GM19023 (cell line): ENCODE data around the gene CD86.
"Not testable (repeated sequence)": the region's sequence is repeated elsewhere in the genome, so short reads cannot be mapped to it uniquely, and the experiment has no call there.

Source experiments
- ATAC-seq: cut with Tn5 transposase; IDR thresholded peaks from one replicate; pipeline ENCODE4 v1.9.1; 2021; ENCODE audit warnings: mild to moderate bottlenecking, moderate library complexity; ENCODE audit not compliant: unreplicated experiment

Gene CD86, protein sequence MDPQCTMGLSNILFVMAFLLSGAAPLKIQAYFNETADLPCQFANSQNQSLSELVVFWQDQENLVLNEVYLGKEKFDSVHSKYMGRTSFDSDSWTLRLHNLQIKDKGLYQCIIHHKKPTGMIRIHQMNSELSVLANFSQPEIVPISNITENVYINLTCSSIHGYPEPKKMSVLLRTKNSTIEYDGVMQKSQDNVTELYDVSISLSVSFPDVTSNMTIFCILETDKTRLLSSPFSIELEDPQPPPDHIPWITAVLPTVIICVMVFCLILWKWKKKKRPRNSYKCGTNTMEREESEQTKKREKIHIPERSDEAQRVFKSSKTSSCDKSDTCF

DNA sequence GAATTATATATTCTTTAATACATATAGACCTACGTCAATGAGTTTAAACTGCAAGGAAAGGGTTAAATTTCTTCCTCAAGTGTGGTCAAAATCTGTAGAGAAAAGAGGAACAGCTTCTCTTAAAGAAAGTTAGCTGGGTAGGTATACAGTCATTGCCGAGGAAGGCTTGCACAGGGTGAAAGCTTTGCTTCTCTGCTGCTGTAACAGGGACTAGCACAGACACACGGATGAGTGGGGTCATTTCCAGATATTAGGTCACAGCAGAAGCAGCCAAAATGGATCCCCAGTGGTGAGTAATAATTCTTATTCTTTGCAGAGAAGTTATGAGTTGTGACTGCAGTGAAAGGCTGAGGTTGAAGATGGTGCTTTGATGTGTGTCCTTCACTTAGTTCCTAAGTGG lies at the start of gene CD86:
TSS of gene CD86 (plus strand) at position 148 of the 400 bp plus-strand sequence. CDS start at position 276, 128 bp downstream.
- peak; percentile 89 for ATAC-seq

DNA sequence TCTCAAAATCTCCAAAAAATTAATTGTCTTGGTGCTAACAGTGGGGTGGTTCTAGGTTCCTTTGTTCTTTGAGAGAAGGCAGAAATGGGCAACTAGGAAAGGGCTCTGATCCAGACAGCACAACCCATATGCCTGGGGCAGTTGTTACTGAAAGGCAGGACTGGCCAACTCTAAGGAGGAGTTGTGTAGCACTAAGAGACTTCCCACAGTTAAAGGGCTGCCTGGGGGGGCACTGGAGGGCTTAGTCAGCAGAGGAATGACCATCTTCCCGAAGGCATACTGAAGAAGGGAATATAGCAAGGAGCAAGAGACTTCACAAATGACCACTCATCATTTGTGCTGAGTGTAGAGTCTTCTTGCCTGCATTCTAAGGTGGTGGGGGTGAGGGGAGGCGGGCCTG lies 48.9 kb upstream of the CD86 start:
- no peak for ATAC-seq

DNA sequence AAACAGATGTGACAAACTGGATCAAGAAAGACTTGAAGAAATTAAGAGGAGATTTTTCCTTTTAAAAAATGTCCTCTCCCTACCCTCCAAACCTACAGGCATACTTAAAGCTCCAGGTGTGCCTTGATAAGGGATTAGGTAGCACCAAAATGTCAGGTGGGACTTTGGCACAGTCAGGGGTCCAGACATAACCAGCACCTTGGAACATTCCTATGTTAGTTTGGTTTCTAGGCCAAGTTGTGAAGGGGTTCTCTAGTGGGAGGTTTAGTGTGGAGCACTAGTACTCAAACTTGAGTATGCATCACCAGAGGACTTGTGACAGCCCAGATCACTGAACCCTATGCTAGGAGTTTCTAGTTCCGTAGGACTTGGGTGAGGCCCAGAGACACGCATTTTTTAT lies 47.0 kb upstream of the CD86 start:
- ATAC-seq: no peak

DNA sequence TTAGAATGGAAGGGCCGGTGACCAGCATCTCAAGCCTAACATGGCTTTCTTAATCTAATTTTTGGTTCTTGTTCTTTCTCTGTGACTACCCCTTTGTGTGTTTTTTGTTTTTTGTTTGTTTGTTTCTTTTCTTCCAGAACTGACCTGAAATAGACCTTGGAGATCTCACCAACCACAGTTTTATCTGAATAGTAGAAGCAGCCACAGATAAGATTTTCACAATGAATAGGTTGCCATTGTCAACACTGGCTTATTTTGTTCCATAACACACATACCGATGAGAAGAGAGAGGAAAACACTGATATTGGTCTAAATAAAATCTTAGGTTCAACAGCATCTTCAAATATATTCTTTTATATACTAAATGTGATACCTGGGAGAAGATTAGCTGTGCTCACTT lies 44.7 kb upstream of the CD86 start:
- ATAC-seq: no peak

DNA sequence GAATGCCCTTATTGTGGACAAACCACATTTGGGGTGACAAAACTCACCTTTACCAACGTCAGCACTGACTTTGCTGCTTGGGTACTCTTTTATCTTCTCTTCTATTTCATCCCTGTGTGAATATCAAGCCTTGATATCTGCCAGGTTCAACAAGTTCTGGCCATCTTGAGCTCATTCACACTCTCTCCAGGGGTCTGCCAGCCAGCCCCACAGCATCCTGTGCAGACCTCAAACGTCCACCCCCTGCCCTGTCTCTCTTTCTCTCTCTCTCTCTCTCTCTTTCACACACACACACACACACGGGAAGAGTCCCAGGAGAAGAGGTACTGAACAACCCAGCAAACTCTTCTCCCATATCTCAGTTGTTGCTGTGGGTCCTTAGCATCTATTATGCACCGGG lies 43.8 kb upstream of the CD86 start:
- no peak for ATAC-seq

DNA sequence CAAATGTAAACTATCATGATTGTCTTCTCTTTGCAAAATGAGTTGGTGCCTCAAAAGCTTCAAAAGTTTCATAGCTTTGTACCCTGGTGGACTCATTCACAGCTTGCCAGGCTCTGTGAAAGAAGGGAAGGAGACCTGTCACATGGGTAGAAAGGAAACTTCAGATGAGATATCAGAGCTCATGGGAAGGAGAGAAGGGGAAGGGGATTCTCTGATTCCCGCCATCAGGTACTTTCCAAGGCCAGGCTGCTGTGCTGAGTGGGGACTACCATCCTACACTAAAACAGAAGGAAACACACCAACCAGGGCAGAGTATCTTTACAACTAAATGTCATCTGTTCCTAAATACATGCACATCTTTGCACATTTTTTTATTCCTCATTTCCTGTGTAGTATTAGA lies 42.3 kb upstream of the CD86 start:
- ATAC-seq: no peak

DNA sequence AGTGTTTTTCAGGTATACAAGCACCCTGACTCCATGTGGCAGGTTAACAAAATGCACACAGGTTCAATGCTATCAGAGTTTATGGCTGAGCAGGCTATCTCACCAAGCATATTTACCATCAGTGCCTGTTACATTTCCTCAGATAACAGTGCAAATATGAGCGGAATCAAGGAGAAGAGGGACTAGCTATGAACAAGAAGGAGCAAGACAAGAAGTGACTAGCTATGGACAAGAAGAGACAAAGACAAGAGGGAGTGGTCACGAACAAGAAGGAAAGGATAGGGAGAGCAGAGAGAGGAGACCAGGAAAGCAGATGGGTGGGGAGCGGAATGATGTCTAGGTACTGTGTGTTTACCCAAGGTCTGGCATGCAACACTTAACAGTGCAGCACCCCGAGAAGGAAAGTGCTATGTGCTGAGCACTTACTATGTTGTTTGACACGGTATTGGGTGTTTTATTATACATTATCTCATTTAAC lies 41.7 kb upstream of the CD86 start:
- no peak for ATAC-seq

DNA sequence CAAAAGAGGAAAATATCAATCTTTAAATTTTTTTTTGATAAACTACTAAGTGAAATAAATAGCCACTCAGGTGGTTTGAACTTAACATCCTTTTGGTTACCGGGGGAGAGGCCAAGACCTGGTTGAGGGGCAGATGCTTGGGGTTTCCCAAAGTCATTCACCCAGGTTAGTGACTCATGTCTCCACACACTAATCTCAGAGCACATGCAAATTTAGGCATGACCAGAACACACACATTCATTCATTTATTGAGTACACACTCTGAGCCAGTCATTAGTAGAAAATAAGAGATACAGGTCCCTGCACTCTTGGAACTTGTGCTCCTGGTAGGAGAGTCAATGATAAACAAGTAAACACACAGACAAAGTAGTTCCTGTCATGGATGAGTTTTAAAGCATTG lies 40.4 kb upstream of the CD86 start:
- ATAC-seq: peak; percentile 82

DNA sequence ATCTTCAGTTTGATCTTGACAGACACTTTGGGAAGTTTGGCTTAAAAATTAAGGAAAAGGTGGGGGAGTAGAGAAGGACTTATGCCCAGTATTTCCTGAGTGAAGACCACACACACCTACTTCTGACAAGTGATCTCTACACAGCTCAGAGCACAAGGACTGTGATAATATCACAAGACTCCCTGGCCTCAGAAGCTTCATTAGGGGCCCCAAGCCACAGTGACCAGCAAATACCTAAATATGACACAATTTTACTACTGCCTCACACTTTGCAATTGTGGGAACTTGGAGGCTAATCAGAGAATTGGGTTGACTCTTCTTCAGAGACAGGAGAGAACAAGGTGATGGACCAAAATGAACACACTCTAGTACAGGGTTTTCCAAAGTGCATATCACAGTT lies 35.7 kb upstream of the CD86 start:
- no peak for ATAC-seq

DNA sequence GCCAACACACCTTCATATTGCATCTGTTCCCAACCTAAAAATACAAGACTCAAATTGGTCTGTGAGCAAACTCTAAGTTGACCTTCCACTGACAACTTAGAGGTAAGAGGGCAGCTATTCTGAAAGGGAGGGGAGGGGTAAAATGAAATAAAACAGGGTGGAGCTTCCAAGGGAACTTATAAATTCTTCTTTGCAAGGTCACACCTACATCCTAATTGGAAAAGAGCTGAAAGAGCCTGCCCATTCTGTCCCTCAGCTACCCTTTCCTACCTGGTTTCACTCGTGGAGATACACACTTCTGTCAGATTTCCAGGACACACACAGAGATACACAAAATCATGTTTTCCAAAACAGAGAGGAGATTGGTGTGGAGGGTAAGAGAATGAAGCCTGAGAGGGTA lies 34.1 kb upstream of the CD86 start:
- ATAC-seq: no peak

DNA sequence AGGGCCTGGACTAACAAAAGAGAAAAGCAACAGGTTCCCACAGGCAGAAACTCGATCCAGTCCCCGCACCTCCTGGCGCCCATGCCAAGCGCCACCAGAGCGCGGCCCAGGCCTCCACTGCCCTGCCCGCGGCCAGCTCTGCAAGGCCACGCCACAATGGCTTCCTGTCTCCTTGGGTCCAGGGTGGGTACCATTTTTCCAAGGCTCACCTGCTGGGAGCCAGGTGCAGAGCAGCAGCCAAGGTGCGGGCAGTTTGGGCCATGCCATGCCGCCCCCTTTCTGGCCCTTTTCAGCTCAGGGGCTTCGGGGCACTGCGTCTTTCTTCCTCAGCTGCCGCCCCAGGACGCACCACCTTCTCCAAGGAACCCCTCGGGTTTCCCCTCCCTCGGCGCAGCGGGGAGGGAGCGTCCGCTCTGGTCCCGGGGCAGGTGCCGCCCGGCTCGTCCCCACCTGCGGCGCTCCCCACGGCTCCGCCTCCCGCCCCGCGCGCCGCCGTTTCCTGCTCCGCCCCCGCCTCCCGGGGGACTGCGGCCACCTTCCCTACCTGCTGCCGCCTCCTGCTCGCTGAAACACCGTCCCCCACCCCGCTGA lies 33.3 kb upstream of the CD86 start, which contains the start of gene ILDR1:
TSS of gene ILDR1 (minus strand) at position 437 of the 591 bp plus-strand sequence. CDS start at position 267, 170 bp downstream.
- ATAC-seq: no peak

DNA sequence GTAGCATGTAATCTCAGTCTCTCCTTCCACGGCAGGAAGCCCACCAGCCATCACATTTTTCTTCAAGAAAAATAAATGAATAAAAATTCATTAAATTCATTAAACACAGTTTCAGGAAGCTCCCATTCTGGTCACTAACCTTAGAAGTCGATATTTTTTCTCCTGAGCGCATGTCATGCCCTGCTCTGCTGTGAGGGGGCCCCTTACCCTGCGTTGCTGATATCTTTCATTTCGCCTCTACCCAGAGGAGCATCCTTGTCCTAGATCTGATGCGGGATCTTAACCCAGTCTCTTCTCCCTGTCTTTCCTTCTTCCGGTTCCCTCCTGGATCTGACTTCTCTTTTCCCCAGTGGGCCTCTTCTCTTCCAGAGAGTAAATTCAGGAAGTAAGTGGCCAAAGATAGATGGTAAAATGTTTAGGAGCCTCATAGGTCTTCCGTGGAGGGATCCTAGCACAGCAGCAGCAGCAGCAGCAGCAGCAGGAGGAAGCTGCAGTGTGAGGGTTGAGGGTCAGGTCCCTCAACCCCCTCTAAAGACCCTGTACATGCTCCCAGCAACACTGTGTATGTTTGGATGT lies 31.7 kb upstream of the CD86 start:
- ATAC-seq: no peak

DNA sequence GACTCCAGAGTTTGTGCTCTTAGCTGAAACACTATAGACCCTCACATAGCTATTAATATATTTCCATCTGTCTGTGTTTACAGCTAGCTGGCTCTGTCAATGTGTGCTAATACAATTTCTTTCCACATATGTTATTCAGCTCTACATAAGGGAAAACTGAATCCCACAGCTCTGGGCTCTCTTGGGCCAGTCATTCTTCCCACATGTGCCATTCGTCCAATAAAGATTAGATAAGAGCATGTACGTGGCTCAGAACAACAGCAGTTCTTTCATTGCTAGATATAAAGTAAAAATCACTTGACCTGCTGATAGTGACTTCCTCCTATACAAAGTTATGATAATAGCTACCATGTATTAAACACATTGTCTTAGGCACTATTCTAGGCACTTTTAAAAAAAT lies 30.4 kb upstream of the CD86 start:
- ATAC-seq: no peak

DNA sequence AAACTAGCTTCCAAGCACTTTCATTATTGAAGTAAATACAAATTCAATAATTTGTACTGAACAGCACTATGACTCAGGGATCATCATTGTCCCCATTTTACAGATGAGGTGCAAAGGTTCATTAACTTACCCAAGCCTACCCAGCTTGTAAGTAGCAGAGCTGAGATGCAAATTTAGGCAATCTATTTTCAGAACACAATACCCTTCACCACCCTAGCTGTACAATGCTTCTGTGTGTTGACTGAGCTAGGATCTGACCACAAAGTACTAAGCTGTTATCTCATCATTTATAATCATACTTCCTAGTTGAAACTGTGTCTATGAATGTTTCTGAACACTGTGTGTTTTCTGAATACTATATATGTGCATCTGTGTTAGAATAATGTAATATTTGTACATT lies 29.9 kb upstream of the CD86 start:
- peak; percentile 77 for ATAC-seq

DNA sequence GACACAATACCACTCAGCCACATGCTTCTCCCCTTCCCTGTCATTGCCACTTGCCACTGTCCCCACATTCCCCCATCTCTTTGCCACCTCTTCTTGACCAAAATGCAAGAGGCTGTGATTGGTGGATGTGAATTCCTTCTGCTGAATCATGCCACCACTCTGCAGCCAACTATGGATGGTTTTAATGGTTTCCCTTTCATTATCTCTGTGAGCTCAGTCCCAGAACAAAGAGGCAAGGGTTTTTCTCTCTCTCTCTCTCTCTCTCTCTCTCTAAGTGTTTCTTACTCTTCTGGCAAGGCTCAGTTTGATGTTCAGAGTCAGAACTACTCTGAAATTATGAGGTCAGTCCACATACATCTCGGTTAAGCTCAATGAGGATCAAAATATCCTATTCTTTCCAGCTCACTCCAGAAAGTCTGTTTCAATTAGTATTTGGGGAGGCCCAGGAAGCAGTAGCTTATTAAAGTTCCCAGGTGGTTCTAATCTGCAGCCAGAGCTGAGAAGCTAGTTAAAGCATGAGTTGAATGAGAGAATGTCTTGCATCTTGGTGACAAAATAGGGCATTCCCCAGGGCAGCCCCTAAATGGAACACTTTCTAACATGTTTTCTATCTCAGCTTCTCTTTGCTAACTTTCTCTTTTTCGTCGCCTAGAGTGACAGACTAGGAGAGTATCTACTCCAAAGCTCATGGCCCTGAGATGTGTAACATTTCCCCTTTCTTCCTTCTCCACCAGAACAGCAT lies 24.6 kb upstream of the CD86 start:
- ATAC-seq: peak; percentile 76

DNA sequence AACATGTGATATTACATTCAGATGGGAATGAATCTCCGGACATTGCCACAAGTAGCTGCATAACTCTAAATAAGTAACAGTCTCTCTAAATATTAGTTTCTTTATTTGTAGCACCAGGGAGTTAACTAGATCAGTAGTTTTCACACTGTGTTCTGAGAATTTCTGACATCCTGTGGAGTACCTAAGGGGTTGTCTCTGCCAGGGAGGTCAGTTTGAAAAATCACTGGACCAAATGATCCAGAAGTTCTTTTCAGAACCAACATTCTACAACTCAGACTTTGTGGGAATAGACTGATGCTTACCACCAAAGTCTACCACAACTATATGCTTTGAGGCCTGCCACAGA lies 24.1 kb upstream of the CD86 start:
- peak; percentile 31 for ATAC-seq

DNA sequence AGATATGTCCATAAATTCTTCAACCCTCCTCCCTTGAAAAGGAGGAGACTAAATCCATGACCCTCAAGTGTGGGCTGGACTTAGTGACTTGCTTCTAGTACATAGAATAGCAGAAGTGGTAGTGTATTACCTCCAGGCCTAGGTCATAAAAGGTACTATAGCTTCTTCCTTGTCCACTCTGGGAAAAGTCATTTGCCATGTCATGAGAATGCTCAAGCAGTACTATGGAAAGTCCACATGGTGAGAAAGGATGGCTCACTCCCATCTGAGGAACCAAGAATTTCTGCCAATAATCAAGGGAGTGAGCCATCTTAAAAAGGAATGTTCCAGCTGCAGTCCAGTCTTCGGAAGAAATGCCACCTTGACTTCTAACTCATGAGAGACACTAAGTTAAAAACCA lies 22.6 kb upstream of the CD86 start:
- no peak for ATAC-seq

DNA sequence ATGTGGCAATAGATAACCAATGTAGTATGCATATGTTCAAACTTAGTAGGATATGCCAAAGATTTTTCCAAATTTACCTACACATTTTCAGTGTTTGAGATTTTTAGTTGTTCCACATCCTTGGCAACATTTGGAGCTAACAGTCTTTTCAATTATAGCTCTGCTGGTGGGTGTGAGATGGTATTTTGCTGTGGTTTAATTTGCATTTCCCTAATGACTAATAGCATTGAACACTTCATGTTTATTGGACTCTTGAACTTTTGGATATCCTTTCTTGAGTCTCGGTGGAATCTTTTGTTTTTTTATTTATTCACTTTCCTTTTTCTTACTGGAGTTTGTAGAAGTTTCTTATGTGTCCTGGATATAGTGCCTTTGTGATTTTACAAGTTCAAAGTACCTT lies 22.1 kb upstream of the CD86 start:
- no peak for ATAC-seq

DNA sequence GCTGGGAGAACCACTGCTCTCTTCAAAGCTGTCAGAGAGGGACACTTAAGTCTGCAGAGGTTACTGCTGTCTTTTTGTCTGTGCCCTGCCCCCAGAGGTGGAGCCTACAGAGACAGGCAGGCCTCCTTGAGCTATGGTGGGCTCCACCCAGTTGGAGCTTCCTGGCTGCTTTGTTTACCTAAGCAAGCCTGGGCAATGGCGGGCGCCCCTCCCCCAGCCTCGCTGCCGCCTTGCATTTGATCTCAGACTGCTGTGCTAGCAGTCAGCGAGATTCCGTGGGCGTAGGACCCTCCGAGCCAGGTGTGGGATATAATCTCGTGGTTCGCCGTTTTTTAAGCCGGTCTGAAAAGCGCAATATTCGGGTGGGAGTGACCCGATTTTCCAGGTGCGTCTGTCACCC lies 7.9 kb upstream of the CD86 start:
- ATAC-seq: not testable (repeated sequence)

DNA sequence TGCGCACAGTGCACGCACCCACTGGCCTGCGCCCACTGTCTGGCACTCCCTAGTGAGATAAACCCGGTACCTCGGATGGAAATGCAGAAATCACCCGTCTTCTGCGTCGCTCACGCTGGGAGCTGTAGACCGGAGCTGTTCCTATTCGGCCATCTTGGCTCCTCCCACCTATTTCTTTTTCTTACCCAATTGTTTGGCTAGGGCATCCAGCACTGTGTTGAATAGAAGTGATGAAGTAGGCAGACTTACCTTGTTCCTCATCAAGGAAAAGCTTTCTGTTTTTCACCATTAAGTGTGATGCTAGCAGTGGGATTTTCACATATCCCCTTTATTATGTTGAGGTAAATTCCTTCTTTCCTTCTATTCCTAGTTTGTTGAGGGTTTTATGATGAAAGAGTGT lies 7.4 kb upstream of the CD86 start:
- not testable (repeated sequence) for ATAC-seq

DNA sequence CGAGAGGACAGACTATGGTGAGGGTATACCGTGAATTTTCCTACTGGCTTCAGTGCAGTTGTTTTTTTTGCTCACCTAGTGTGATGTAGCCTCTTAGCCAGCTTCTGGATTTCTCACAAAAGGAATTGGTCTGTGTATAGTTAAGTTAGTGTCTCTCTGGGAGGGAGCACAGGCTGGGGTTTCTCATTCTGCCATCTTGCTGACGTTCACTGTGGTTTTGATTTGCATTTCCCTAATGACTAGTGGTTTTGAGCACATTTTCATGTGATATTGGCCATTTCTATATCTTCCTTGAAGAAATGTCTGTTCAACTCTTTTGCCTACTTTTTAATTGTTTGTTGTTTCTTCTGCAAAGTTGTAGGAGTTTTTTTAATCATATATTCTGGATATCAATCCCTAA lies 2.2 kb upstream of the CD86 start:
- no peak for ATAC-seq

DNA sequence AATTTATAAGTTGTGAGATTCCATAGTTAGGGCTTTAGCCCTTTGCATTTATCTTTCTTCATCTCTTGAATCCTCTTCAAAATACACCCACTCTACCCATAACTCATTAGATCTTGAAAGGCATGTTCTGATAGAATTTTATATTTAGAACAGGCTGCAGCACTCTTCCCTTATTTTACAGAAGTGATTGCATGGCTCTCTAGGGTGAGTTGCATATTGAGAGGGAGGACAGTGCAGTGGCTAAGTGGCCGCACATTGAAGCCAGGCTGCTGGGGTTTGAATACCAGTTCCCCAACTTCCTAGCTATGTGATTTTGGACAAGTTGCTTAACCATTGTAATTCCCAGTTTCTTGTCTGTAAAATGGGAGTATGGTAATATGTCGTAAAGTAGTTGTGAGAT lies 2.5 kb downstream of the CD86 start:
- ATAC-seq: no peak
